K562 (cell line): Measurements from ENCODE around the gene NES. TPM values are rescaled to one million over a fixed set of nuclear protein-coding genes. Genes with fewer than 3 reads are reported as not detected.

Experiments
- FOSL1 ChIP-seq: fragments of 200-800 bp; sonication (Bioruptor generic); conservative IDR thresholded peaks from 2 replicates; pipeline ENCODE4 v1.6.1; 2016; ENCODE audit warnings: missing genetic modification characterization, missing compliant biosample characterization
- FOXK1 ChIP-seq: sonication (generic); formaldehyde crosslinking; IDR thresholded peaks from 2 replicates; pipeline ENCODE4 v1.8.0; 2022; ENCODE audit warnings: missing genetic modification reagents, mild to moderate bottlenecking, borderline replicate concordance
- GATAD2B ChIP-seq: fragments of 450-650 bp; IDR thresholded peaks from 2 replicates; pipeline ENCODE4 v1.6.1; 2017; ENCODE audit warnings: mild to moderate bottlenecking, borderline replicate concordance
- KAT8 ChIP-seq: fragments of 450-650 bp; IDR thresholded peaks from 2 replicates; pipeline ENCODE4 v1.6.1; 2016; ENCODE audit warnings: low read depth, mild to moderate bottlenecking
- MBD2 ChIP-seq: sonication (generic); IDR thresholded peaks from 2 replicates; pipeline ENCODE4 v1.6.1; 2016; ENCODE audit warnings: low read depth, borderline replicate concordance
- MECOM ChIP-seq: fragments of 250-450 bp; sonication (Bioruptor Pico); IDR thresholded peaks from 2 replicates; pipeline ENCODE4 v1.8.0; 2022; ENCODE audit warnings: inconsistent platforms
- PCBP1 ChIP-seq: fragments of 200-400 bp; formaldehyde crosslinking; IDR thresholded peaks from 2 replicates; pipeline ENCODE4 v1.6.1; 2018; ENCODE audit warnings: mild to moderate bottlenecking, low read depth, low read length; ENCODE audit not compliant: poor library complexity, severe bottlenecking
- PCBP2 ChIP-seq: fragments of 200-400 bp; formaldehyde crosslinking; IDR thresholded peaks from 2 replicates; pipeline ENCODE4 v1.6.1; 2018; ENCODE audit warnings: low read length, low read depth, mild to moderate bottlenecking, moderate library complexity; ENCODE audit not compliant: poor library complexity, severe bottlenecking
- PPARD ChIP-seq: fragments of 250-450 bp; sonication (Bioruptor Pico); IDR thresholded peaks from 2 replicates; pipeline ENCODE4 v1.8.0; 2022; ENCODE audit warnings: inconsistent platforms, mild to moderate bottlenecking, moderate library complexity
- XRCC4 ChIP-seq: IDR thresholded peaks from one replicate; pipeline ENCODE4 v1.6.1; 2011; ENCODE audit not compliant: insufficient read depth, insufficient read length; ENCODE audit errors: extremely low read depth
- ZFP30 ChIP-seq: fragments of 250-450 bp; sonication (Bioruptor Pico); IDR thresholded peaks from 2 replicates; pipeline ENCODE4 v1.8.0; 2022; ENCODE audit warnings: moderate library complexity, mild to moderate bottlenecking, inconsistent platforms, borderline replicate concordance
- ZNF212 ChIP-seq: fragments of 450-650 bp; formaldehyde crosslinking; IDR thresholded peaks from 2 replicates; pipeline ENCODE4 v1.4.0; 2020; ENCODE audit warnings: mild to moderate bottlenecking
- ZNF23 ChIP-seq: fragments of 250-450 bp; sonication (Bioruptor Pico); IDR thresholded peaks from 2 replicates; pipeline ENCODE4 v1.4.0; 2020; ENCODE audit warnings: mild to moderate bottlenecking
- polyA plus RNA-seq, 8 experiments: library from polyadenylated mRNA; depleted of rRNA in 4 of 8; stranded (reverse) in 5 of 8; unstranded in 3 of 8; fragments of >200 nt; fragmentation: Nextera tagmentation in 2 of 8; fragmentation: Illumina TruSeq in 1 of 8; extraction: Ambion mirVana in 2 of 8; extraction: Trizol in 1 of 8; gene quantifications; 2 replicates each; pipeline versions ENCODE4 v1.2.1 to v1.2.3, GENCODE V29; 2011 to 2014; ENCODE audit warnings: inconsistent platforms in 1 of 8, missing spikeins in 1 of 8
- total RNA-seq, 7 experiments: library from RNA; depleted of rRNA in 6 of 7; stranded (reverse); fragments of >200 nt in 6 of 7; fragmentation: Illumina TruSeq in 2 of 7; extraction: Trizol in 2 of 7; gene quantifications; 2 replicates each; pipeline versions ENCODE4 v1.2.1 to v1.2.3, GENCODE V29; 2011 to 2021; ENCODE audit warnings: low replicate concordance in 1 of 7
- TF ChIP-seq, protein P1 (sequence below): fragments of 450-650 bp; formaldehyde crosslinking; IDR thresholded peaks from 2 replicates; pipeline ENCODE4 v1.4.0; 2020; ENCODE audit warnings: mild to moderate bottlenecking
- TF ChIP-seq, protein P2 (sequence below), 2 experiments: fragments of 450-650 bp; formaldehyde crosslinking in 1 of 2; IDR thresholded peaks; 2 replicates each; pipeline versions ENCODE4 v1.4.0 to v1.6.1; 2014 to 2020; ENCODE audit warnings: mild to moderate bottlenecking in 2 of 2, borderline replicate concordance in 1 of 2, low read depth in 1 of 2
- TF ChIP-seq, protein P3 (sequence below): fragments of 250-450 bp; sonication (Bioruptor Pico); IDR thresholded peaks from 2 replicates; pipeline ENCODE4 v1.8.0; 2021; ENCODE audit warnings: moderate library complexity, mild to moderate bottlenecking, inconsistent platforms

Gene NES
- total and polyA plus RNA-seq, 9 of the 15 experiments (the other 6 are each of a cell fraction or from before 2014, with no cell fraction given), result 0.10 to 8.6 (median 4.2) TPM

DNA sequence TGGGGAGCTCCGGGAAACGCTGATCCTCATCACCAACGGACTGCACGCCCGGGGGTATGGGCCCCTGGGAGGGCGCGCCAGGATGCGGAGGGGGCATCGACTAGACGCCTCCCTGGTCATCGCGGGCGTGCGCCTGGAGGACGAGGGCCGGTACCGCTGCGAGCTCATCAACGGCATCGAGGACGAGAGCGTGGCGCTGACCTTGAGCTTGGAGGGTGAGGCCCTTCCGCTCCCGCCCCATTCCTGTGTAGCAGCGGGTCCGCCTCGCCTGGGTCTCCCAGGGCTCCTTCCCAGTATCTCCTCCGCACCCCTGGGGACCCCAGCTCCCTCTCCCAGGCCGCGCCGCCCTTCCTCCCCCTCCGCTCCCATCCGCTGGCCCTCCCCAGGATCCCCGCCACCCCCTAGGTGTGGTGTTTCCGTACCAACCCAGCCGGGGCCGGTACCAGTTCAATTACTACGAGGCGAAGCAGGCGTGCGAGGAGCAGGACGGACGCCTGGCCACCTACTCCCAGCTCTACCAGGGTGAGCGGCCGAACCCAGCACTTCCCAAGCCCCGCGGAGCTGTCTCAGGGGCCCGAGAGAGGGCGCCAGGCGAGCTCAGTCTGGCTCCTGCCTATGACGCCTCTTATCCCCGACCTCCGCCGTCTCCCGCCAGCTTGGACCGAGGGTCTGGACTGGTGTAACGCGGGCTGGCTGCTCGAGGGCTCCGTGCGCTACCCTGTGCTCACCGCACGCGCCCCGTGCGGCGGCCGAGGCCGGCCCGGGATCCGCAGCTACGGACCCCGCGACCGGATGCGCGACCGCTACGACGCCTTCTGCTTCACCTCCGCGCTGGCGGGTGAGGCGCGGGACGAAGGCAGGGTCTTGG is 53.0 kb downstream of the NES start (continued):
- TF ChIP-seq PCBP2 (no peak), ZNF23 (CRISPR knock-in tag) (no peak), GATAD2B (no peak), PPARD (no peak), XRCC4 (no peak), ZNF212 (CRISPR knock-in tag) (no peak), ZFP30 (no peak), KAT8 (no peak), MECOM (CRISPR knock-in tag) (no peak), MBD2 (peak; percentile 69; the same call in 1 of the 2 replicates), FOSL1 (no peak), PCBP1 (peak; percentile 39), FOXK1 (0 out of 2 replicates have a peak, but pooled peaks have one; percentile 19)
- TF ChIP-seq, protein P1, sequence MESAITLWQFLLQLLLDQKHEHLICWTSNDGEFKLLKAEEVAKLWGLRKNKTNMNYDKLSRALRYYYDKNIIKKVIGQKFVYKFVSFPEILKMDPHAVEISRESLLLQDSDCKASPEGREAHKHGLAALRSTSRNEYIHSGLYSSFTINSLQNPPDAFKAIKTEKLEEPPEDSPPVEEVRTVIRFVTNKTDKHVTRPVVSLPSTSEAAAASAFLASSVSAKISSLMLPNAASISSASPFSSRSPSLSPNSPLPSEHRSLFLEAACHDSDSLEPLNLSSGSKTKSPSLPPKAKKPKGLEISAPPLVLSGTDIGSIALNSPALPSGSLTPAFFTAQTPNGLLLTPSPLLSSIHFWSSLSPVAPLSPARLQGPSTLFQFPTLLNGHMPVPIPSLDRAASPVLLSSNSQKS (CRISPR knock-in tag), result no peak
- TF ChIP-seq, protein P2, sequence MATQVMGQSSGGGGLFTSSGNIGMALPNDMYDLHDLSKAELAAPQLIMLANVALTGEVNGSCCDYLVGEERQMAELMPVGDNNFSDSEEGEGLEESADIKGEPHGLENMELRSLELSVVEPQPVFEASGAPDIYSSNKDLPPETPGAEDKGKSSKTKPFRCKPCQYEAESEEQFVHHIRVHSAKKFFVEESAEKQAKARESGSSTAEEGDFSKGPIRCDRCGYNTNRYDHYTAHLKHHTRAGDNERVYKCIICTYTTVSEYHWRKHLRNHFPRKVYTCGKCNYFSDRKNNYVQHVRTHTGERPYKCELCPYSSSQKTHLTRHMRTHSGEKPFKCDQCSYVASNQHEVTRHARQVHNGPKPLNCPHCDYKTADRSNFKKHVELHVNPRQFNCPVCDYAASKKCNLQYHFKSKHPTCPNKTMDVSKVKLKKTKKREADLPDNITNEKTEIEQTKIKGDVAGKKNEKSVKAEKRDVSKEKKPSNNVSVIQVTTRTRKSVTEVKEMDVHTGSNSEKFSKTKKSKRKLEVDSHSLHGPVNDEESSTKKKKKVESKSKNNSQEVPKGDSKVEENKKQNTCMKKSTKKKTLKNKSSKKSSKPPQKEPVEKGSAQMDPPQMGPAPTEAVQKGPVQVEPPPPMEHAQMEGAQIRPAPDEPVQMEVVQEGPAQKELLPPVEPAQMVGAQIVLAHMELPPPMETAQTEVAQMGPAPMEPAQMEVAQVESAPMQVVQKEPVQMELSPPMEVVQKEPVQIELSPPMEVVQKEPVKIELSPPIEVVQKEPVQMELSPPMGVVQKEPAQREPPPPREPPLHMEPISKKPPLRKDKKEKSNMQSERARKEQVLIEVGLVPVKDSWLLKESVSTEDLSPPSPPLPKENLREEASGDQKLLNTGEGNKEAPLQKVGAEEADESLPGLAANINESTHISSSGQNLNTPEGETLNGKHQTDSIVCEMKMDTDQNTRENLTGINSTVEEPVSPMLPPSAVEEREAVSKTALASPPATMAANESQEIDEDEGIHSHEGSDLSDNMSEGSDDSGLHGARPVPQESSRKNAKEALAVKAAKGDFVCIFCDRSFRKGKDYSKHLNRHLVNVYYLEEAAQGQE (IDR thresholded peaks at IDR 0.05; ENCODE audit: borderline replicate concordance), result no peak; the same call in 1 of the 2 replicates
- TF ChIP-seq, protein P2 (CRISPR knock-in tag; IDR thresholded peaks at IDR 0.05; ENCODE audit: low read depth), result 0 out of 2 replicates have a peak, but pooled peaks have one; percentile 29
- TF ChIP-seq, protein P3, sequence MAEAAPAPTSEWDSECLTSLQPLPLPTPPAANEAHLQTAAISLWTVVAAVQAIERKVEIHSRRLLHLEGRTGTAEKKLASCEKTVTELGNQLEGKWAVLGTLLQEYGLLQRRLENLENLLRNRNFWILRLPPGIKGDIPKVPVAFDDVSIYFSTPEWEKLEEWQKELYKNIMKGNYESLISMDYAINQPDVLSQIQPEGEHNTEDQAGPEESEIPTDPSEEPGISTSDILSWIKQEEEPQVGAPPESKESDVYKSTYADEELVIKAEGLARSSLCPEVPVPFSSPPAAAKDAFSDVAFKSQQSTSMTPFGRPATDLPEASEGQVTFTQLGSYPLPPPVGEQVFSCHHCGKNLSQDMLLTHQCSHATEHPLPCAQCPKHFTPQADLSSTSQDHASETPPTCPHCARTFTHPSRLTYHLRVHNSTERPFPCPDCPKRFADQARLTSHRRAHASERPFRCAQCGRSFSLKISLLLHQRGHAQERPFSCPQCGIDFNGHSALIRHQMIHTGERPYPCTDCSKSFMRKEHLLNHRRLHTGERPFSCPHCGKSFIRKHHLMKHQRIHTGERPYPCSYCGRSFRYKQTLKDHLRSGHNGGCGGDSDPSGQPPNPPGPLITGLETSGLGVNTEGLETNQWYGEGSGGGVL, result no peak
